ENCODE results near the gene BIN1. TPM values are rescaled to one million over a fixed set of nuclear protein-coding genes. Genes with fewer than 3 reads are reported as not detected.

The BIN1 gene
- total RNA-seq, 2 experiments from 2014 or later: 95.2 to 102 TPM

GRCh38 chr2:127054996-127055785 is 51.8 kb downstream of the BIN1 start:
- ChIA-PET CTCF (interaction anchor here (1.1 to 2.8 kb wide), 2 partner anchors 13 to 119 kb away, joined by 3 to 12 read pairs; no protein-coding TSS in a partner anchor), POLR2A (interaction anchor here (2.4 kb wide), 1 partner anchor 9 kb away, joined by 7 read pairs; no protein-coding TSS in a partner anchor)
- Mint-ChIP-seq H3K9me3 (no peaks in the 10 kb centered on the region), H3K27me3 (no peaks in the 10 kb centered on the region), H3K4me1 (ENCODE audit: low read depth) (no peaks in the 10 kb centered on the region), H3K36me3 (ENCODE audit: low read depth) (peaks cover 9% of the 10 kb centered on the region), H3K27ac (no peak overlapping the region), H3K4me3 (no peak overlapping the region)
- intact Hi-C loops (cut with micrococcal nuclease): no loop called here
- no peak for TF ChIP-seq CTCF (IDR thresholded peaks at IDR 0.05)
- DNase-seq (no peak), ATAC-seq (no peak)

GRCh38 chr2:127054604-127054930 is 52.4 kb downstream of the BIN1 start:
- no peak overlapping the region for H3K4me3 Mint-ChIP-seq
- ChIA-PET CTCF (interaction anchor here (1.1 to 2.8 kb wide), 2 partner anchors 13 to 120 kb away, joined by 3 to 12 read pairs; no protein-coding TSS in a partner anchor), POLR2A (interaction anchor here (2.4 kb wide), 1 partner anchor 10 kb away, joined by 7 read pairs; no protein-coding TSS in a partner anchor)
- peaks cover 9% of the 10 kb centered on the region for H3K36me3 Mint-ChIP-seq (ENCODE audit: low read depth)
- no peak overlapping the region for H3K27ac Mint-ChIP-seq
- H3K9me3 Mint-ChIP-seq: no peaks in the 10 kb centered on the region
- TF ChIP-seq CTCF (IDR thresholded peaks at IDR 0.05): no peak
- H3K4me1 Mint-ChIP-seq (ENCODE audit: low read depth): peaks cover 2% of the 10 kb centered on the region
- DNase-seq (no peak), ATAC-seq (no peak)
- no peaks in the 10 kb centered on the region for H3K27me3 Mint-ChIP-seq
- intact Hi-C loops (cut with micrococcal nuclease): no loop called here

- DNase-seq (peak; percentile 1), ATAC-seq (no peak)
- Mint-ChIP-seq H3K9me3 (no peaks in the 10 kb centered on the region), H3K27me3 (no peaks in the 10 kb centered on the region), H3K27ac (no peak overlapping the region), H3K36me3 (ENCODE audit: low read depth) (peaks cover 9% of the 10 kb centered on the region), H3K4me3 (no peak overlapping the region), H3K4me1 (ENCODE audit: low read depth) (peaks cover 2% of the 10 kb centered on the region)
- ChIA-PET POLR2A (interaction anchor here (0.5 to 2.4 kb wide), 2 partner anchors 10 to 520 kb away, joined by 4 to 7 read pairs; no protein-coding TSS in a partner anchor), CTCF (interaction anchor here (1.1 to 2.8 kb wide), 2 partner anchors 14 to 121 kb away, joined by 3 to 12 read pairs; no protein-coding TSS in a partner anchor)
- TF ChIP-seq CTCF (IDR thresholded peaks at IDR 0.05): no peak
- intact Hi-C loops (cut with micrococcal nuclease): no loop called here
Measured at GRCh38 chr2:127053731-127054603, 53.0 kb downstream of the BIN1 start.

- ChIA-PET CTCF (interaction anchor here (2.8 kb wide), 1 partner anchor 15 kb away, joined by 12 read pairs; no protein-coding TSS in a partner anchor), POLR2A (interaction anchor here (0.5 to 2.4 kb wide), 2 partner anchors 11 to 519 kb away, joined by 4 to 7 read pairs; no protein-coding TSS in a partner anchor)
- TF ChIP-seq CTCF (IDR thresholded peaks at IDR 0.05): no peak
- H3K27ac Mint-ChIP-seq: peak overlapping the region; percentile 25
- ATAC-seq (no peak), DNase-seq (peak; percentile 2)
- H3K36me3 Mint-ChIP-seq (ENCODE audit: low read depth): peaks cover 10% of the 10 kb centered on the region
- H3K27me3 Mint-ChIP-seq: no peaks in the 10 kb centered on the region
- no peak overlapping the region for H3K4me3 Mint-ChIP-seq
- peaks cover 2% of the 10 kb centered on the region for H3K4me1 Mint-ChIP-seq (ENCODE audit: low read depth)
- intact Hi-C loops (cut with micrococcal nuclease): no loop called here
- no peaks in the 10 kb centered on the region for H3K9me3 Mint-ChIP-seq
Measured at GRCh38 chr2:127052771-127053691, 53.9 kb downstream of the BIN1 start.
